Stimulated activated CD4-positive, alpha-beta T cell treated with anti-CD3 and anti-CD28 coated beads, Interleukin-4, amount 100 ng/mL, for 4 hours (primary cell): Measurements from ENCODE around the gene DNAJC27.
"Not testable (repeated sequence)": the region's sequence is repeated elsewhere in the genome, so short reads cannot be mapped to it uniquely, and the experiment has no call there.

Experiments used
- DNase-seq, 2 experiments: peaks; one replicate each; pipeline ENCODE4 v3.0.0-alpha.2; 2020

The DNAJC27 gene

DNA sequence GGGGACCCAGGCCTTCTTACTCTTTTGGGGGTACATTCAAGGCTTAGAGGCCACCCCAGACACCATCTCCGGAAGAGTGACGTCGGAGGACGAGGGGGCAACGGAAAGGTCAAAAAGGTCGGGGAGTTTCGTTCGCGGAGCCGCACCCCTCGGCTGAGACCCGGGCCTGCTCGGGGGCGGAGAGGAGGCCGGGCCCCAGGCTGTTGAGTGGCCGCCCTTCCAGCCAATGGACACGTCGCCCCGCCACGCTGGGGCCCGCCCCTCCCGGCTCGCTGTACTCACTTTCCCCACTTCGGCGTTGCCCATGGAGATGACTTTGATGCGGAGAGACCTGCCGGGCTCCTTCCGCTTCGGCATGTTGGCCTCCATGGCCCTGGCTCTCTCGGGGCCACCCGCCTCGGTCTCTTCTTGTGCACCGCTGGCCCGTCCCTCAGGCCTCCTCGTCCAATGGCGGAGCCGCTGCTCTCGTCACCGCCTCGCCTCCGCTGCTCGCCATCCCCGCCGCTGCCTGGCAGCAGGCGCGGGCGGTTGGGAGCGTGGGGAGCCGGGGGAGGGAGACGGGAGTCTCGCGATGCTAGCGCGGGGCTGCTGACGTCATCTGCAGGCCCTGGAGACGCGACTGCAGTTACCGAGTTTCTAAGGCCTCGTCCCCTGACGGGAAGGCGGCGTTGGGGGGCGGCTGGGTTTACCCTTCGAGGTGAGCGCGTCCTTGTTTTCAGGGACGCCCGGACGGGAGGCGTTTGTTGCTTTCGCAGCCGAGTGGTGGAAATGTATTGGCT, at the start of gene DNAJC27:
Gene DNAJC27 (minus strand): TSS at position 420 of the 779 bp plus-strand sequence. CDS start 51 bp downstream, at position 369.
- peak; percentile 97 for DNase-seq

- DNase-seq: no peak
Measured at GRCh38 chr2:25018681-25019080, 46.9 kb upstream of the DNAJC27 start.

DNA sequence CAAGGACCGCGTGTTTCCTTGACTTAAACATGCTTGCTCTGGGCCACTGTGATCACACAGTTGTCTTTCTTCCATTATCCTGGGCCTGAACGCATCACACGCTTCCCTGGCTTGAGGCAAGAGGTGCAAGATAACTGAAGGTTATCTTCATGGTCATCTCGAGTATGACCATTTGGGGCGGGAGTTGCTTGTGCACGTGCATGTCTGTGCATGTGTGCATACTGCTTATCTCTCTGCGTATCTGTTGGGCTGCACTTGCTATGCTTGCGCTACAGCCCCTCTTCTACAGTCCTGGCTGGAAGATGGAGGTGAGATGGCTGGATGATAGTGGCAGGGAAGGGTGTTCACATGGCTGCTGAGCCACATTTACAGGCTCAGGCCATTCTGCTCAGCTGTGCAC, 42.9 kb upstream of the DNAJC27 start:
- DNase-seq: no peak

DNA sequence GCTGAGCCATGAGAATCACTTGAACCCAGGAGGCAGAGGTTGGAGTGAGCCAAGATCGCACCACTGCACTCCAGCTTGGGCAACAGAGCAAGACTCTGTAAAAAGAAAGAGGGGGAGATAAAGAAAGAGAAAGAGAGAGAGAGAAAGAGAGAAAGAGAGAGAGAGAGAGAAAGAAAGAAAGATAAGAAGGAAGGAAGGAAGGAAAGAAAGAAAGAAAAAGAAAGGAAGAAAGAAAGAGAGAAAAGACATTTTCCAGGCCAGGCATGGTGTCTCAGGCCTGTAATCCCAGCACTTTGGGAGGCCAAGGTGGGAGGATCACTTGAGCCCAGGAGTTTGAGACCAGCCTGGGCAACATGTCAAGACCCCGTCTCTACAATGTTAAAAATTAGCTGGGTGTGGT, 39.6 kb upstream of the DNAJC27 start:
- DNase-seq: not testable (repeated sequence)

- DNase-seq: no peak
Measured at GRCh38 chr2:25009954-25010353, 38.2 kb upstream of the DNAJC27 start.

DNA sequence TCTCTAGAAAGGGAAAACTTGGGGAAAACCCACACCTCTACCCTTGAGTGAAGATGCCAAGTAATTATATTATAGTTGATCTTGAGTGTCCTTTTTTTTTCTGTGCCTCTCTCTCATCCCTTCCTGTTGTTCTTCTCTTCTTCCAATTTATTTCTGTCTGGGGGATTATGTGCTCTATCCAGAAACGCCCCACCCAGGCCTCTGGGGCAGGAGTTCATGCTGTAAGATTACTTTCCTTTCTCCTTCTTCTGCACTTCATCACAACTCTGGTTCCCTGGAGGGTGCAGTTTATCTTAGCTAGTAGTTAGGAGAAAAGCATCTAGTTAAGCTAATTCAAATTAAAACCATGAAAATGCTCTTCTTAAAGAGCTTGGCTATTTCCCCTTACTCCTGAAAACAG, 30.3 kb upstream of the DNAJC27 start:
- DNase-seq: no peak

GRCh38 chr2:25001325-25001637, 29.5 kb upstream of the DNAJC27 start:
- DNase-seq: no peak

- no peak for DNase-seq
Measured at GRCh38 chr2:25000503-25001324, 29.0 kb upstream of the DNAJC27 start.

- no peak for DNase-seq
Measured at GRCh38 chr2:25000036-25000435, 28.3 kb upstream of the DNAJC27 start.

DNA sequence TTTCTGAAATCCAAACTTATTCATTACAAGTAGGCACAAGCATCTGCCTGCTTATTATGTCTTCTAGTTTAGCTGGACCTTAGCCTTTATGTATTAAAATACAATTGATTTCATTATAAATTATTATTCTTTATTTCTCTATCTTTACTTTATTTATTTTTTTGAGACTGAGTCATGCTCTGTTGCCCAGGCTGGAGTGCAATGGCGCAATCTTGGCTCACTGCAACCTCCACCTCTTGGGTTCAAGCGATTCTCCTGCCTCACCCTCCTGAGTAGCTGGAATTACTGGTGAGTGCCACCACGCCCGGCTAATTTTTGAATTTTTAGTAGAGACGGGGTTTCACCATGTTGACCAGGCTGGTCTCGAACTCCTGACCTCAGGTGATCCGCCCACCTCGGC, 27.3 kb upstream of the DNAJC27 start:
- not testable (repeated sequence) for DNase-seq

DNA sequence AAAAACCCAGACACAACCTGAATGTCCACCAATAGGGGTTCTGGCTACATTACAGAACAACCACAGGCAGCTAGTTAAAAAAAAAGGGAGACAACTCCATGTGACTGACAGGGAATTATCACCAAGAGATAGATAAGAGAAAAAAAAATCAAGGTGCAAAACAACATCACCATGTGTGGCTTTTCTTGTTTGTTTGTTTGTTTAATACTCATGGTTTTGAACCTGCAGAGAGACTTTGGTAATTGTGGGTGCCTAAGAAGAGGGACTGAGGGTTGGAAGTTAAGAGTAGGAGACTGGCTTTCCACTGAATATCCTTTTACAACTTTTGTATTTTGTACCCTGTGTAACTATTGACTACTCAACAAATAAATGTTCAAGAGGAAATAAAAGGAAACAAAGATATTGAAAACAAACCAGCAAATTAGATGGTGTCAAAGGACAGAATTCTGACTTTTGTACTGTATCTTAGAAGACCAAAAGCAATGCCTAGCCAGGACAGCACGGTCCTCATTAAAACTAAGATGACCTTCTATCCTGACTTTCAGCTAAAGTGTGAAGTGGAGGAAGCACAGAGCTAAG, 22.5 kb upstream of the DNAJC27 start:
- DNase-seq: no peak

GRCh38 chr2:24993406-24994145, 21.8 kb upstream of the DNAJC27 start:
- no peak for DNase-seq

GRCh38 chr2:24986372-24986771, 14.6 kb upstream of the DNAJC27 start:
- no peak for DNase-seq

GRCh38 chr2:24985511-24985910, 13.8 kb upstream of the DNAJC27 start:
- DNase-seq: no peak

- DNase-seq: no peak
Measured at GRCh38 chr2:24984912-24985311, 13.2 kb upstream of the DNAJC27 start.

DNA sequence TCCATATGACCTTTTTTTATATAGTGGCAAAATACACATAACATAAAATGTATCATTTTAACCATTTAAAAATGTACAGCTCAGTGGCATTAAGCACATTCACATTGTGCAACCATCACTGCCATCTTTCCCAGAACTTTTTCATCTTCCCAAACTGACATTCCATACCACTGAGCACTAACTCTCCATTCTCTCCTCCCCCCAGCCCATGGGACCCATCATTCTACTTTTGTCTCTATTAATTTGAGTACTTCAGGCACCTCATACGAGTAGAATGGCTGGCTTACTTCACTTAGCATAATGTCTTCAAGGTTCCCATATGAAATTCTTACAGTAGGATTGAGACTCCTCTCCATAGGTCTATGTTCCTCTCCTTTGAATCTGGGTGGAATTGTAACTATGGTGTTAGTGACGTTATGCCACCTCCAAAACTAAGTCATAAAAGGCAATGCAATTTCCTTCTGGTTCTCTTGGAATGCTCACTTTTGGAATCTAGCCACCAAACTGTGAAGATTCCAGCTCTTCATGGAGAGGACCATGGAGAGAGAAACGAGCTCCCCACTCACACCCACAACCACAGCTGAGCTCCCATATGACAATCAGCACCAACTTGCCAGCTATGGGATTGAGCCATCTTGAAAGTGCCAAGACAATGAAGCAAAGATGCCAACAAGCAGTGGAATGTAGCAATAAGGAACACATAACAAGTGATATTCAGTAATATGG, 9.8 kb upstream of the DNAJC27 start:
- no peak for DNase-seq

GRCh38 chr2:24978661-24979060, 6.9 kb upstream of the DNAJC27 start:
- DNase-seq: no peak

DNA sequence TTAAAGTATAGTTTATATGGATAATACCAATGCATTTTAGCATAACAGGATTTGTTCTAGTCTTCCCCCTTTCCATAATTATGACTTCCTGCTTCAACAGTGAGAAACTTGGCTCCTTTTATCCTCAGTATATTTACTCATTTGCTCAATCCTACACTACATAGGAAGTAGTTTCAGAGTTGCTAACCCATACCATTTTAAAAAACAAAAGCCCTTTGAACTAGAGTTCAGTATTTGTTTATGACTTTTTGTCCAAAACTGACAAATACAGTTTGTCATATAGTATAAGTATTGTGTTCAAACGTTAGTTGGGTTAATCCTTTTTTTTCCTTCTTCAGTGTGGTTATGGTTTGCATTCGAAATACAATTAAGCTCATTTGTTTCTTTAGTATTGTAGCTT, 5.9 kb upstream of the DNAJC27 start:
- DNase-seq: no peak

DNA sequence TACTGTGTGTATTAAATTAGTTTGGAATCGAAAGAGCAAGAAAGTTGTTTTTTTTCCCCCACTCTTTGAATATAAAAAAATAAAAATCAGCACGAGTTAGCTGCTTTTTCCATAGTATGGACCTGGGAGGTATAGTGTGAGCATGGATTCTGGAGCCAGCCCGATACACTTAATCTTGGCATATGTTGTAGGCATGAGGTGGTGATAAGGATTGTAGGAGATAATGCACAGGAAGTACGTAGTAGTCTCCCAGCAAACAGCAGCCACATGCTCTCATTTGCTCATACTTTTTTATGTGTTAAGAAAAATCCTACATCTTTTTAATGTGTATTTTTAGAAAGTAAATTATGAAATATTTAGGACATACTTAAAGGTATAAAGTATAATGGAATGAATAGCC, 2.1 kb upstream of the DNAJC27 start:
- no peak for DNase-seq

DNA sequence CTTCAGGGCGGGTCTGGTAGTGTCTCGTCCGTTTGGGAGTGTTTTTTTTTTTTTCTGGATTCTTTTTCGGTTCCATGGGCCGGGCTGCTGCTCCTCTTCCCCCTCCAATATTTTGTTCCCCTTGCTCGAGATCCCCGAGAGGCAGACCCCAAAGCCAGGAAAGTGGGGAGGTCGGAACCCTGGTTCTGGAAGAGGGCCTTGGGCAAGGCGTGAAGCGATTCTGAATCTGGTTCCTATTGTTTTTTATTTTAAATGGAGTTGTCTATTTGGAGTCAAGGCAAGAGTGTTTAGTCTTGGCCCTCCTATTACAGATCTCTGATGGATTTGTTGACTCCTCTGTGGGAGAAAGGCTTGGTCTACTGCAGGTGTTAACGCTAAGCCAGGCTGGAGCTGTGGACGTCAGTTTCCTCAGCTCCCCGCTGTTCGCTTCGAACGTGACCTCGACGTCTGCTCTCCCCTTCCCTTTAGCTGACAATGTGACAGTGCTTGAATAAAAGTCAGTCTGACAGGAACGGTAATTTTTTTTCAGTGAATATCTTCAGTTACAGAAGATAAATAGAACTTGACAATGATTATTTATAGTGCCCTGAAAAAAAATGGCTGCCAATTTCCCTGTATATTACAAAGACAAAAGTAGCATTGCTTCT, 683 bp upstream of the DNAJC27 start:
- peak; percentile 19 to 24 for DNase-seq

DNA sequence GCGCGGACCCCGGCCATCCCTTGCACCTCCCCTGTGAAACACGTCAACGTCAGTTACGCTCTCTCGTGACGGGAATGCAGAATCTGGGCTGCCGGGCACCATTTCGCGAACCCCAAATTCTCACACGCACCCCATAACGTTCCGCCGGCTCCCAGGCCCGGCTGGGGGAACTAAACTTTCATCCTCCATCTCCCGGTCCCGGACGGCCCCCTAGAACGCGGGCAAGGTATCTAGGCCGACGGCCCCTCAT, 544 bp downstream of the DNAJC27 start:
- DNase-seq: no peak
